Endothelial cell of umbilical vein (primary cell): ENCODE measurements around the gene COTL1.

Experiments used
- EZH2 ChIP-seq: IDR thresholded peaks from 2 replicates; pipeline ENCODE4 v1.6.1; 2012; ENCODE audit warnings: borderline replicate concordance, low read depth, mild to moderate bottlenecking, moderate library complexity, low read length, inconsistent platforms; ENCODE audit not compliant: severe bottlenecking
- JUN ChIP-seq: IDR thresholded peaks from 2 replicates; pipeline ENCODE4 v1.6.1; 2011; ENCODE audit warnings: borderline replicate concordance, low read depth; ENCODE audit not compliant: insufficient read length, insufficient read depth
- MYC ChIP-seq: IDR thresholded peaks from one replicate; pipeline ENCODE4 v1.6.1; 2011; ENCODE audit warnings: mild to moderate bottlenecking, low read depth, low read length
- POLR2A ChIP-seq: IDR thresholded peaks from 2 replicates; pipeline ENCODE4 v1.6.1; 2012; ENCODE audit warnings: low read depth, mild to moderate bottlenecking, control low read depth, low read length
- POLR2AphosphoS5 ChIP-seq: IDR thresholded peaks from 2 replicates; pipeline ENCODE4 v1.6.1; 2012; ENCODE audit warnings: low read depth, mild to moderate bottlenecking, control low read depth, low read length, moderate library complexity; ENCODE audit not compliant: insufficient read depth
- TF ChIP-seq, protein P1 (sequence below), 2 donors: IDR thresholded peaks; 1 replicate in 1 of 2; 2 replicates in 1 of 2; pipeline ENCODE4 v1.5.1; 2011; ENCODE audit warnings: low read length in 2 of 2, mild to moderate bottlenecking in 2 of 2, moderate library complexity in 2 of 2, control low read depth in 1 of 2, inconsistent platforms in 1 of 2, low read depth in 1 of 2; ENCODE audit not compliant: insufficient read depth in 1 of 2; ENCODE audit errors: extremely low read depth in 1 of 2
- TF ChIP-seq, protein P2 (sequence below): IDR thresholded peaks from 2 replicates; pipeline ENCODE4 v1.6.1; 2011; ENCODE audit not compliant: insufficient read depth, insufficient read length

DNA sequence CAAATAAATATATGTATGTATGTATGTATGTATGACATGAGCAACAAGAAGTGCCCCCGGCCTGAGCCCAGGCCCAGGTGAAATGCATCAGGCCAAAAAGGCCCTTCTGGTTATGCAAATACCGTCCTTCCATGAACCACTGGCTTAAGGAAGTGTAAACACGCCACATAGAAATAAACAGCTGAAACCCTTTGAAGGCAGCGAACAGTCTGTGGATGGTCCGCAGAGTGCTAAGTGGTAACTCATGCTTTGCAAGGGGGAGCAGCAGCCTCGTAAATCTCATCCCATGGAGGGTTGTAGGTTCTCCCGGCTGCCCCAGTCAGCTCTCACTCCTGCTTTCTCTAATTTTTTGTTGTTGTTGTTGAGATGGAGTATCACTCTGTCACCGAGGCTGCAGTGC is 36.7 kb downstream of the COTL1 start:
- TF ChIP-seq POLR2A (no peak), EZH2 (no peak), MYC (no peak), JUN (no peak), POLR2AphosphoS5 (no peak)
- TF ChIP-seq, protein P1, sequence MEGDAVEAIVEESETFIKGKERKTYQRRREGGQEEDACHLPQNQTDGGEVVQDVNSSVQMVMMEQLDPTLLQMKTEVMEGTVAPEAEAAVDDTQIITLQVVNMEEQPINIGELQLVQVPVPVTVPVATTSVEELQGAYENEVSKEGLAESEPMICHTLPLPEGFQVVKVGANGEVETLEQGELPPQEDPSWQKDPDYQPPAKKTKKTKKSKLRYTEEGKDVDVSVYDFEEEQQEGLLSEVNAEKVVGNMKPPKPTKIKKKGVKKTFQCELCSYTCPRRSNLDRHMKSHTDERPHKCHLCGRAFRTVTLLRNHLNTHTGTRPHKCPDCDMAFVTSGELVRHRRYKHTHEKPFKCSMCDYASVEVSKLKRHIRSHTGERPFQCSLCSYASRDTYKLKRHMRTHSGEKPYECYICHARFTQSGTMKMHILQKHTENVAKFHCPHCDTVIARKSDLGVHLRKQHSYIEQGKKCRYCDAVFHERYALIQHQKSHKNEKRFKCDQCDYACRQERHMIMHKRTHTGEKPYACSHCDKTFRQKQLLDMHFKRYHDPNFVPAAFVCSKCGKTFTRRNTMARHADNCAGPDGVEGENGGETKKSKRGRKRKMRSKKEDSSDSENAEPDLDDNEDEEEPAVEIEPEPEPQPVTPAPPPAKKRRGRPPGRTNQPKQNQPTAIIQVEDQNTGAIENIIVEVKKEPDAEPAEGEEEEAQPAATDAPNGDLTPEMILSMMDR (IDR thresholded peaks at IDR 0.05; ENCODE audit: extremely low read depth in 1 of 2, insufficient read depth in 1 of 2, low read depth in 1 of 2, low read length in 2 of 2), result no peak
- TF ChIP-seq, protein P2, sequence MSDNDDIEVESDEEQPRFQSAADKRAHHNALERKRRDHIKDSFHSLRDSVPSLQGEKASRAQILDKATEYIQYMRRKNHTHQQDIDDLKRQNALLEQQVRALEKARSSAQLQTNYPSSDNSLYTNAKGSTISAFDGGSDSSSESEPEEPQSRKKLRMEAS, result no peak
